Measurements from ENCODE around the gene FARS2. TPM values are rescaled to one million over a fixed set of nuclear protein-coding genes. Genes with fewer than 3 reads are reported as not detected.

FARS2 gene
- total RNA-seq, 4 donors from 2014 or later = 10.6 to 24.9 (median 15.2) TPM

GRCh38 chr6:5644523-5645185 is 383.3 kb downstream of the FARS2 start:
- Histone ChIP-seq H3K4me3 (no peak overlapping the region), H3K27ac (replicated peaks in 1 of 4) (no peak overlapping the region), H3K36me3 (no peaks in the 10 kb centered on the region), H3K4me1 (no peaks in the 10 kb centered on the region), H3K27me3 (no peaks in the 10 kb centered on the region), H3K9me3 (peaks cover 0 to 11% (median 6%) of the 10 kb centered on the region in 4 donors)
- no peak for DNase-seq (ENCODE audit: extremely low spot score)
- TF ChIP-seq POLR2AphosphoS5 (IDR thresholded peaks at IDR 0.05) (no peak), POLR2A (IDR thresholded peaks at IDR 0.05; ENCODE audit: low read depth) (no peak), CTCF (IDR thresholded peaks at IDR 0.05) (no peak), EP300 (IDR thresholded peaks at IDR 0.05) (no peak)
- 82% methylated on average over 4 of the region's 4 CpGs for WGBS
- intact Hi-C loops (cut with DNase I) = no loop called here

- TF ChIP-seq CTCF (IDR thresholded peaks at IDR 0.05) = no peak
- TF ChIP-seq POLR2A (IDR thresholded peaks at IDR 0.05; ENCODE audit: low read depth) = no peak
- TF ChIP-seq POLR2AphosphoS5 (IDR thresholded peaks at IDR 0.05) = no peak
- TF ChIP-seq EP300 (IDR thresholded peaks at IDR 0.05) = no peak
- no peaks in the 10 kb centered on the region for H3K27me3 ChIP-seq
- H3K4me1 ChIP-seq = no peaks in the 10 kb centered on the region
- no peak overlapping the region for H3K4me3 ChIP-seq
- H3K36me3 ChIP-seq = no peaks in the 10 kb centered on the region
- no peak for DNase-seq (ENCODE audit: extremely low spot score)
- WGBS = 84% methylated on average over 13 of the region's 13 CpGs
- intact Hi-C loops (cut with DNase I) = no loop called here
- H3K9me3 ChIP-seq = peaks cover 0 to 5% (median 2%) of the 10 kb centered on the region in 4 donors
- H3K27ac ChIP-seq (replicated peaks in 1 of 4) = no peak overlapping the region
Observed at GRCh38 chr6:5645328-5646290, 384.3 kb downstream of the FARS2 start.

GRCh38 chr6:5652406-5653137 is 391.3 kb downstream of the FARS2 start:
- H3K27me3 ChIP-seq = no peaks in the 10 kb centered on the region
- no peak for TF ChIP-seq POLR2A (IDR thresholded peaks at IDR 0.05; ENCODE audit: low read depth)
- no peak for TF ChIP-seq EP300 (IDR thresholded peaks at IDR 0.05)
- no peak for TF ChIP-seq POLR2AphosphoS5 (IDR thresholded peaks at IDR 0.05)
- TF ChIP-seq CTCF (IDR thresholded peaks at IDR 0.05) = no peak
- no peak overlapping the region for H3K27ac ChIP-seq (replicated peaks in 1 of 4)
- no peak overlapping the region for H3K4me3 ChIP-seq
- H3K36me3 ChIP-seq = no peaks in the 10 kb centered on the region
- intact Hi-C loops (cut with DNase I) = no loop called here
- DNase-seq (ENCODE audit: extremely low spot score) = no peak
- 94% methylated on average over 15 of the region's 17 CpGs for WGBS
- H3K4me1 ChIP-seq = no peaks in the 10 kb centered on the region
- H3K9me3 ChIP-seq = no peaks in the 10 kb centered on the region

- Histone ChIP-seq H3K27ac (replicated peaks in 1 of 4) (no peak overlapping the region), H3K27me3 (no peaks in the 10 kb centered on the region), H3K4me3 (no peak overlapping the region), H3K36me3 (no peaks in the 10 kb centered on the region), H3K4me1 (no peaks in the 10 kb centered on the region), H3K9me3 (no peaks in the 10 kb centered on the region)
- 98% methylated on average over 5 of the region's 5 CpGs for WGBS
- intact Hi-C loops (cut with DNase I) = no loop called here
- DNase-seq (ENCODE audit: extremely low spot score) = no peak
- TF ChIP-seq CTCF (IDR thresholded peaks at IDR 0.05) (no peak), POLR2AphosphoS5 (IDR thresholded peaks at IDR 0.05) (no peak), EP300 (IDR thresholded peaks at IDR 0.05) (no peak), POLR2A (IDR thresholded peaks at IDR 0.05; ENCODE audit: low read depth) (no peak)
Observed at GRCh38 chr6:5653801-5654200, 392.5 kb downstream of the FARS2 start.
